D341Med (cell line): Measurements from ENCODE around the gene TMCC2.
"Not testable (repeated sequence)": the region's sequence is repeated elsewhere in the genome, so short reads cannot be mapped to it uniquely, and the experiment has no call there.

Source experiments
- DNase-seq: peaks from one replicate; pipeline ENCODE4 v3.0.0; 2012; ENCODE audit warnings: low spot score

The TMCC2 gene

DNA sequence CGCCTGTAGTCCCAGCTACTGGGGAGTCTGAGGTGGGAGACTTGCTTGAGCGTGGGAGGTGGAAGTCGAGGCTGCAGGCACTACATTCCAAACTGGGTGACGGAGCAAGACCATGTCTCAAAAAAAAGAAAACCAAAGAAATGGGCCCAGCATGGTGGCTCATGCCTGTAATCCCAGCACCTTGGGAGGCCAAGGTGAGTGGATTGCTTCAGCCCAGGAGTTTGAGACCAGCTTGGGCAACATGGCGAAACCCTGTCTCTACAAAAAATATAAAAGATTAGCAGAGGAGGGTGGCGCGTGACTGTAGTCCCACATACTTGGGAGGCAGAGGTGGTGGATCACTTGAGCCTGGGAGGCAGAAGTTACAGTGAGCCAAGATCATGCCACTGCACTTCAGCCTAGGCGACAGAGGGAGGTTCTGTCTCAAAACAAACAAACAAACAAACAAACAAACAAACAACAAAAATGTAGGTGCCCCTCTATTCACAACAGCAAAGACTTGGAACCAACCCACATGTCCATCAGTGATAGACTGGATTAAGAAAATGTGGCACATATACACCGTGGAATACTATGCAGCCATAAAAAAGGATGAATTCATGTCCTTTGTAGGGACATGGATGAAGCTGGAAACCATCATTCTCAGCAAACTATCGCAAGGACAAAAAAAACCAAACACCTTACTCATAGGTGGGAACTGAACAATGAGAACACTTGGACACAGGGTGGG is 53.1 kb downstream of the TMCC2 start:
- DNase-seq, result not testable (repeated sequence)

GRCh38 chr1:205283270-205284147 is 55.8 kb downstream of the TMCC2 start:
- DNase-seq, result no peak

DNA sequence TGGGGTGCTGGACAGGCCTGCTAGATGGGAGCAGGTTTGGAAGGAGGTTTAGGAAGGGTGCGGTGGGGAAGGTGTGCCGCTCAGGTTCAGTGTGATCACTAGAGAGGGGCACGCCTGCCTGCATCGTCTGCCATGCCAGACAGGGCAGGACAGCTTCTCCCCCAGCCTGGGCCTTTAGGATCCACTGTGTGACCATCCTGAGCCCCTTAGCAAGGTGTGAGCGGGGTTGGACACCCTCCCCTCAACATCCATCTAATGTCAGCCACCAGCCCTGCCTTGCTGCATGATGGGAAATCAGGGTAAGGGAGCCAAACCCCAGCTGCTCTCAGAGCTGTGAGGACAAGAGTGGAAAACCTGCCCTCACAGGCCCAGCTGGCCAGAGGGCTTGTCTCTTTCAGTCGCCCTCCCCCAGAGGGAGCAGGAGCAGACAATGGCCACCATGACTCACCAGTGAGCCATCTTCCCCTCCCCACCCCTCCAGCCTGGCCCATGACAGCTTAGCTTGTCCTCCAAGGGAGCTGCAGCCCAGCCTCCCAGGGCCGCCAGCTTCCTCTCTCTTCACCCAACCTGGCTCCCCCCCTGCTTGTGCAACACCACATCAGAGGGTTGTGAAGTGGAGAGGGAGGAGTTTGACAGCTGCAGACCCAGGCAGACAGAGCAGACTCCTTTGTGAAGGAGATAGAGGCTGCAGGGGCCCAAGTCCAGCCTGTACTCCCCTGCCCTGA is 56.8 kb downstream of the TMCC2 start:
- no peak for DNase-seq

- DNase-seq, result no peak
Observed at GRCh38 chr1:205285381-205286101, 57.8 kb downstream of the TMCC2 start.

- no peak for DNase-seq
Observed at GRCh38 chr1:205286335-205286950, 58.7 kb downstream of the TMCC2 start.

DNA sequence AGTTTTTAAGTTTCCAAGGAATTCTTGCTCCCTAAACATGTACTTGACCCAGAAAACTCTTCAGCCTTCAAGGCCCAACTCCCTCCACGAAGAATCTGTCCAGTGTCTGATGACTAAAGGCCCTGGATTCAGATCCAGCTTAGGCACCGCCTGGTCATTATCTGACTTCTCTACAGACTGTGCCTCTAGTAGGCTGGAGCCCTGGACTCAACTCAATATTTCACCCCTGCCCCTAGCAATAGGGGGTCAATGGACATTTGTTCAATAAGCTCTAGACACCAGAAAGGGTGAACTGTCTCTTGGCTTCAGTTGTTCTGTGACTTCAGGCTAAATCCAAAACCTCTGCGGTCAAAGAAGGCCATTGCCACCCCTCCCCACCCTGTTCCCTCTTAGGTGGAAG is 59.3 kb downstream of the TMCC2 start:
- no peak for DNase-seq

DNA sequence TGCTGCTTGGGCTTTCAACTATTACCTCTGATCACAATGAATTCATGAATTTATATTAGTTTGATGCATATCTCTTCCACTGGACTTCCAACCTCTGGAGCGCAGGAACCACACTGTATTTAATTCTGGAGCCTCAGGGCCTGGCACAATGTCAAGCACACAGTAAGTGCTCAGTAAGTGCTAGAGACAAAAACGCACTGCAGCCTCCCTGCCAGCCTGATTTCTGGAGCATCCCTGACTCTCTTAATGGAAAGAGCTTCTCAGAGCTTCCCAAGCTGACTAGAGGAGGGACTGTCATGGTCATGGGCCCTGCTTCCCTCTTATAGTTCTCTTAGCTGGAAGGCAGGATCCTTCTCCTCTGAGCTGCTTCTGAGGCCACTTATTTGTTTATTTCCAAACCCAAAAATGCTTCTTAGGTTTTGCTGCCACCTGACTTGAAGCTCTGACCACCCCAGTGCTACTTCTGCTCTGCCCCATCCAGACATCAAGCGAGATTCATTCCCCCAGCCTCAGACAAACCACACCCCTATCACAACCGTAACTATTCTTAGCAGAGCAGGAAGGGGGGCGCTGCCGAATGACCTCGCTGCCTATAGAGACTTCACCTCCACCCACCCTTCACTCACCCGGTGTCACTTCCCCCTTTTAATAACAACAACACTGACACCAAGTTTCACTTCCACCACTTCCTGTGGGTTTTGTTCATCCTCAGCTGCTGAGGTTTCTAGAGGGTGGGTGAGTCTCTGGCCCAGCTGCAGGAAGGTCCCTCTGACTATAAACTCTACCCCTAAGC is 60.2 kb downstream of the TMCC2 start:
- DNase-seq, result no peak

- no peak for DNase-seq
Observed at GRCh38 chr1:205291596-205291995, 63.9 kb downstream of the TMCC2 start.

GRCh38 chr1:205293350-205294074 is 65.8 kb downstream of the TMCC2 start:
- no peak for DNase-seq

DNA sequence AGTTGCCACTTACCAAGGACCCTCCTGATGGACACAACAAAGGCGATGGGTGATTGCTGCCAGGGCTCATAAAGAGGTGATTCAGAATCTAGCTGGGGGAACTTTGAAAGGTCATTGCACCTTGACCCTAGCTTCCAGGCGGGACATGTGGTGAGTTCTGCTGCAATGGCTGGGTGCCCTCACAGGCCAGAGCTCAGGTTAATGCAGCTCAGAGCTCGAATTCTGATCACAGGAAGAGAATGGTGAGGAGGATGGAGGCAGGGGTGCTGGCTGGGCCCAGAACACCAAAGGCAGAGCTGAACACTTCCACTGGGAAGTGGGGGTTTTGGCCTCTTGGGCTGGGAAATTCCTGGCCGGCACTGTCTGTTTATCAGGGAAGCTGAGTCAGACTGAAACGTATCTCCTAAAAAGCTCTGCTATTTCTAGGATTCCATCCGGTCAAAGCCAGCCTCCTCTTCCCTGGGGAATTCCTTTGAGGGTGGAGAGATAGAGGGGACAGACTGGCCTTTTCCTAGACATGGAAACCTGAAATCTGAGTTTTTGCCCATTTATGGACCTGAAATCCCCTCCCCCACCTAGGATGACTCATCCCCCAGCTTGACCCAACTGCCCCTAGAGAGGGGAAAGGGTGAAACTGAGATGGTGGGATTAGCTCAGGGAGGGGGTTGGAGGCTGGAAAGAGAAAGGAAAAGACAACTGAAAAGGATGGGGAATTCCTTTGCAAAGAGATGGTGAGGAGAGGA is 66.6 kb downstream of the TMCC2 start:
- no peak for DNase-seq

DNA sequence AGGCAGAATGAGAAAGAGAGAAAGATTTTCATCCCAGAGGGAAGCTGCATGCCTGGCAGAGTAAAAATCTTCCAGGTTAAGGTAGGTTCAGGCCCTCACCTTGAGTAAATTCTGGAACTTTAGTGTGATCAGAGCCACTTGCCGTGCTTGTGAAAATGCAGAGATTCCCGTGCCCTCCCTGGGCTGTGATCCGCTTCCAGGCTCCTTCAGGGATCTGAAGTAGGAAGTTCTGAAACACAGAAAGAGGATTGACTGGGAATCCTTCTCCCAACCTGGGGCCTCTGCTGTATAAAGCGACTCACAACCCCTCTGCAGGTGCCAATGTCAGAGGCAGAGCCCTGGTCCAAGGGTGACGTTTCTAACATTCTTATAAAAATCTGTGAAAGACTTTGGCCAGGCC is 67.2 kb downstream of the TMCC2 start:
- no peak for DNase-seq

DNA sequence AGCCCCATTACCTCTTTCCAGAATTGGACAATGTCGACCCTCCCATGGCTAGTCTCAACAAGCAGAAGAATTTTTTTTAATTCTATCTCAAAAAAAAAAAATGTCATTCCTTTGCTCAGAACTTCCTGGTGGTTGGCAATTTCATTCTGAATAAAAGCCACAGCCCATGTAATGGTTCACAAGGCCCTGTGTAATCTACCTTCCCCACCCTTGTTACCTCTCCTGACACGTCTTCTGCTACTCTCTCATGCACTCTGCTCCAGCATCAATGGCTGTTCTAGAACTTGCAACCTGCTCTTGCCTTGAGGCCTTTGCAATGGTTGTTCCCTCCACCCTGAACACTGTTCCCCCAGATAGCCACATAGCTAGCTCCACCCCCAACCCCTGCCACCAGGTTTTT is 68.4 kb downstream of the TMCC2 start:
- DNase-seq, result no peak

- DNase-seq, result not testable (repeated sequence)
Observed at GRCh38 chr1:205297546-205298177, 69.9 kb downstream of the TMCC2 start.

GRCh38 chr1:205298191-205298994 is 70.6 kb downstream of the TMCC2 start:
- no peak for DNase-seq

- DNase-seq, result no peak
Observed at GRCh38 chr1:205300149-205300548, 72.4 kb downstream of the TMCC2 start.

GRCh38 chr1:205301205-205301821 is 73.6 kb downstream of the TMCC2 start:
- no peak for DNase-seq

DNA sequence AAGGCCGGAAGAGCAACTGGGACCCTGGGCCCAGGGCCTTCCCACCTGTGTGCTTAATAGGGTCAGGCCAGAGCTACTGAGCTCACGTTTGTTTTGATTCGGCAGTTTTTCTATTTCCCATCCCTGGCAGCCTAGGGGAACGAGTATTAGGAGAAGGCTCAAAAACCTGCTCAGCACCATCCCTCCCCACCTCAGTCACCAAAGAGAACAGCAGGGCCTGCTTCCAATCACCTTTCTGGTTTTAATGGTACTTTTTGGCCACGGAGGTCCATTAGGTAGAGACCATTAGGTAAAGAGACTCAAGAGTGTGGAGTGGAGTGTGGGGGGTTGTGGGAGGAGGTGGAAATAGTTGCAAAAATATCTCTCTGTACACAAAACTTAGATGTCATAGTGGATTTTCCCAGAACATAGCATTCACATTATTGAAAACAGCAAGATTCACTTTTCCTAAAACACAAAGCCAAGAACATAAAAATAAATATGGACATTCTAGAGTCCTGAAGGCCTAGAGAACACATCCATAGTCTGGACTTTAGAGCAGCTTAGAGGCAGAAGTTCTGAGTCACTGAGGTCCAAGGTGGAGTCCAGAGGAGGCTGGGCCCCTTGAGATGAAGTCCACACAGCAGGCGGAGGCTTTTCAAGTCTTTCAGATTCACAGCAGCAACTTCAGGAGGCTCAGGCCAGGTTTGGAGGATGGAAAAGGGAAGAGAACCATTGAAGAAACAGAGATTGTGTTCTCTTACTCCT is 74.3 kb downstream of the TMCC2 start:
- no peak for DNase-seq
